Liver (tissue), 3 donors: ENCODE data around the gene RASA1.

ENCODE experiments used
- ATF3 ChIP-seq: IDR thresholded peaks from 2 replicates; pipeline ENCODE4 v1.6.1; 2016; ENCODE audit warnings: antibody characterized with exemption
- CTCF ChIP-seq: fragments of 150-350 bp; IDR thresholded peaks from 2 replicates; pipeline ENCODE4 v1.5.1; 2017; ENCODE audit warnings: improper control_type of control experiment, low read depth, low read length; ENCODE audit not compliant: missing input control
- EGR1 ChIP-seq, 2 donors: IDR thresholded peaks; 2 replicates each; pipeline ENCODE4 v1.6.1; 2016 to 2018; ENCODE audit warnings: antibody characterized with exemption in 2 of 2, low read depth in 2 of 2
- JUND ChIP-seq, 2 donors: IDR thresholded peaks; 2 replicates each; pipeline ENCODE4 v1.6.1; 2016; ENCODE audit warnings: antibody characterized with exemption in 2 of 2
- MAX ChIP-seq: IDR thresholded peaks from 2 replicates; pipeline ENCODE4 v1.6.1; 2016; ENCODE audit warnings: antibody characterized with exemption
- REST ChIP-seq: IDR thresholded peaks from 2 replicates; pipeline ENCODE4 v1.6.1; 2016; ENCODE audit warnings: antibody characterized with exemption, mild to moderate bottlenecking
- RXRA ChIP-seq, 2 donors: IDR thresholded peaks; 2 replicates each; pipeline ENCODE4 v1.6.1; 2017 to 2018; ENCODE audit warnings: antibody characterized with exemption in 2 of 2, mild to moderate bottlenecking in 1 of 2
- TAF1 ChIP-seq: conservative IDR thresholded peaks from 2 replicates; pipeline ENCODE4 v1.6.1; 2016; ENCODE audit warnings: antibody characterized with exemption, mild to moderate bottlenecking
- donor health status: healthy.
- donor health status: healthy.

GRCh38 chr5:87263498-87263897 lies 4.2 kb upstream of the RASA1 start:
- TF ChIP-seq CTCF (no peak), TAF1 (no peak), MAX (no peak), REST (no peak), ATF3 (no peak), JUND (IDR thresholded peaks at IDR 0.05) (no peak), EGR1 (IDR thresholded peaks at IDR 0.05; ENCODE audit: low read depth in 2 of 2) (no peak), RXRA (IDR thresholded peaks at IDR 0.05) (no peak)
